GM12801 (cell line): ENCODE data around the gene PLCB2.

ENCODE experiments used
- TF ChIP-seq, protein P1 (sequence below): IDR thresholded peaks from one replicate; pipeline ENCODE4 v1.5.1; 2011; ENCODE audit warnings: control low read depth; ENCODE audit not compliant: insufficient read length; ENCODE audit errors: extremely low read depth

The PLCB2 gene

DNA sequence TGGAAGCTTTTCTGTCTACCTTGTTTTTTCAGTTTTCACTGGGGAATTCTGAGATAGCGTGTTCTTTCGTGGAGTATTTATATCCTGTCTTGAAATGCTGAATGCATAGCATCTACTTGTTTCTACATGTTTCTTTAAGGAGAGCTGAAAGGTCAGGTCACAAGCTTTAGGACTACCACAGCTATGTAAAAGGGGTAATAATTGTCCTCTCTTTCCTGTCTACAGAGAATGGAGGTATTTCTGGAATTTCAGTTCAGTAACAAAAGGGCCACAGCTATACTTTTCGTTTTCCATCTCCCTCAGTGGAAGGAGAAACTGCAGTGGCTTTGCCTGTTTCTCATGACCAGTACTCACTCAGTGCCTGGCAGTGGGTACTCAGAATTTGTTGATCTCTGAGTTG is 20.4 kb upstream of the PLCB2 start:
- TF ChIP-seq, protein P1, sequence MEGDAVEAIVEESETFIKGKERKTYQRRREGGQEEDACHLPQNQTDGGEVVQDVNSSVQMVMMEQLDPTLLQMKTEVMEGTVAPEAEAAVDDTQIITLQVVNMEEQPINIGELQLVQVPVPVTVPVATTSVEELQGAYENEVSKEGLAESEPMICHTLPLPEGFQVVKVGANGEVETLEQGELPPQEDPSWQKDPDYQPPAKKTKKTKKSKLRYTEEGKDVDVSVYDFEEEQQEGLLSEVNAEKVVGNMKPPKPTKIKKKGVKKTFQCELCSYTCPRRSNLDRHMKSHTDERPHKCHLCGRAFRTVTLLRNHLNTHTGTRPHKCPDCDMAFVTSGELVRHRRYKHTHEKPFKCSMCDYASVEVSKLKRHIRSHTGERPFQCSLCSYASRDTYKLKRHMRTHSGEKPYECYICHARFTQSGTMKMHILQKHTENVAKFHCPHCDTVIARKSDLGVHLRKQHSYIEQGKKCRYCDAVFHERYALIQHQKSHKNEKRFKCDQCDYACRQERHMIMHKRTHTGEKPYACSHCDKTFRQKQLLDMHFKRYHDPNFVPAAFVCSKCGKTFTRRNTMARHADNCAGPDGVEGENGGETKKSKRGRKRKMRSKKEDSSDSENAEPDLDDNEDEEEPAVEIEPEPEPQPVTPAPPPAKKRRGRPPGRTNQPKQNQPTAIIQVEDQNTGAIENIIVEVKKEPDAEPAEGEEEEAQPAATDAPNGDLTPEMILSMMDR = no peak

DNA sequence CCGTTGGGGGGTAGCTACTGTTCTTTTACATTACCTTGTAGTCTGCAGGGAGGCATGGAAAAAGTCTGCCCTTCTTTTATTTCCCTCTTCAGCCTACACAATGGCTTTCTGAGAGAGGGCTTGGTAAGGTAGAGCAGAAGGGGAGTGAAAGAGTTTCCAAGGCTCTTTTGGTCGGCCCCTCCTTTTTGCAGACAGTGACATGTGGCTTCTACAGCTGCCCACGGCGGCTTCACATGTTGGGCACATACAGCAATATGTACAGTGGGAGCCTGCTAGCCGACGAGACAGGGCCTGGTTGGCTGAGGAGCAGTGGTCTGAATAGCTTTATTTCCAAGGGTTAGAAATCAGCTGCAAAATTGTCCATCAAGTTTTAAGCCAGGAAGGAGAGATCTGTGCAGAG is 19.7 kb upstream of the PLCB2 start:
- TF ChIP-seq, protein P1 = no peak

DNA sequence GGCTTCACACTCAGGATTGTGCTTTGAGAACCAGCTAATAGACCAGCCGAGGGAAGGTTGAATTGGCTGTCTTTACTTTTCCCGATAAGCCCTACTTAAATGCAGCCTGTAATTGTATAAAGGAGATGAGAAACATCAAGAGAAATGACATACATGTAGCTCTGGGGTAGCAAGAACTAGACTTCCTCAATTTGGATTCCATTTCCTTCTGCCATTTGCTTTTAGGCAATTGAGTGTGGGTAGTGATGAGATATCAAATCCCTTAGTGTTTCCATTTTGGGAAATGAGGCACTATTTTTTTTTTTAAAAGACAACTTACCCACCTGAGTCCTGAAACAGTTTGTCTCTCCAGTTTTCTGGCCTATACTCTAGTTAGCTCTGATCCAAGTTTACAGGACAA is 18.0 kb upstream of the PLCB2 start:
- TF ChIP-seq, protein P1 = no peak

DNA sequence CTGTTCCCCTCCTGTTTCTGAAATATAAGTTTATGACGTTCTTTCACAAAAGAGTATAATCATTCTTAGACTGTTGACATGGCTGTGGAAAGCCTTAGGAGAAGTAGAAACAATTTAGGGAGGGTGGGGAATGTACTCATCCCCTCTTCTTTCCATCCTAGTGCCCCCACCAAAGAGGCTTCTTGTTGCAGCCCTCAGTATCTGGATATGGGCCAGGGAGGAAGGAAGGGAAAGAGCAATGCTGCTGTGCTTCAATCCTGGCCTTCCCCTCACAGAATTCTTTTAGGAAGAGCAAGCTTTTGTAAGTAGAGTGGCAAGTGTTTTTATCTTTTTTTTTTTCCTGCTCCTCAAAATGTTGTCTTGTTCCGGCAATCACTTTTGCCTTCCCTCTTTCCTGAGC is 17.5 kb upstream of the PLCB2 start:
- TF ChIP-seq, protein P1 = no peak

DNA sequence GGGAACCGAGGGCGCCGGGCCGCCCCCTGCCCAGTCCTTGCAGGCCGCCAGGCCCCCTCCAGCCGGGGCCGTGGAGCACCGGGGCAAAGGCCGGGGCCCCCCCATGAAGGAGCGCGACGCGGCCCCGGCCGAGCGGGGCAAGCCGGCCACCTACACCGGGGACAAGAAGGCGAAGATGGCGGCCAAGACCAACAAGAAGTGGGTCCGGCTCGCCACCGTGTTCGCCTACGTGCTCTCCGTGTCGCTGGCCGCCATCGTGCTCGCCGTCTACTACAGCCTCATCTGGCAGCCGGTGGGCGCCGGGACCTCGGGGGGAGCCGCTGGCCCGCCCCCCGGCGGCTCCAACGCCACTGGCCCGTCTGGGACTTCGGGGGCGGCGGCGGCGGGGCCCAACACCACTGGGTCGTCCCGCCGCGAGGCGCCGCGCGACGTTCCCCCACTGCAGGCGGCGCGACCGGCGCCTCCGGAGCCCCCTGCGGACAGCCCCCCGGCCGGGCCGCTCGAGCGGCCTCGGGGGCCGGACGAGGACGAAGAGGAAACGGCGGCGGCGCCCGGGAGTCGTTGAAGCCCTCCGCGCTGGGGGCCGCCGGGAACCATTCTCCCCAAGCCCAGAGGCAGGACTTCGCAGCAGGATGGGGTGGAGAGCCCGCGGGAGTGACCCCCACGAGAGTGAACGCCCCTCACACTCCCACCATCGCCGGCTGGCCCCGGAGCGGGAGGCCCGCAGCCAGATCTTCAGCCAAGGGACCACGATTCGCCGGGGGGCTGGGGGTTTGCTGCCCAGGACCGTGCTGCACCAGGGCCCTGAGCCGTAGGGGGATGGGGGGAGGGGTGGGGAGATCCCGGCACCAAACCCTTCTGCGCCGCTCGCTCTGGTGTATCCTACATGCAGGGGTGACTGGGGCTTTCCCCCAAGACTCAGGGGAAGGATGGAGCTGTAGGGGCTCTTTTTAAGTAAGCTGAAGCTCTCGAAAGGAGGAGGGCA is 16.5 kb upstream of the PLCB2 start:
- TF ChIP-seq, protein P1 = no peak

DNA sequence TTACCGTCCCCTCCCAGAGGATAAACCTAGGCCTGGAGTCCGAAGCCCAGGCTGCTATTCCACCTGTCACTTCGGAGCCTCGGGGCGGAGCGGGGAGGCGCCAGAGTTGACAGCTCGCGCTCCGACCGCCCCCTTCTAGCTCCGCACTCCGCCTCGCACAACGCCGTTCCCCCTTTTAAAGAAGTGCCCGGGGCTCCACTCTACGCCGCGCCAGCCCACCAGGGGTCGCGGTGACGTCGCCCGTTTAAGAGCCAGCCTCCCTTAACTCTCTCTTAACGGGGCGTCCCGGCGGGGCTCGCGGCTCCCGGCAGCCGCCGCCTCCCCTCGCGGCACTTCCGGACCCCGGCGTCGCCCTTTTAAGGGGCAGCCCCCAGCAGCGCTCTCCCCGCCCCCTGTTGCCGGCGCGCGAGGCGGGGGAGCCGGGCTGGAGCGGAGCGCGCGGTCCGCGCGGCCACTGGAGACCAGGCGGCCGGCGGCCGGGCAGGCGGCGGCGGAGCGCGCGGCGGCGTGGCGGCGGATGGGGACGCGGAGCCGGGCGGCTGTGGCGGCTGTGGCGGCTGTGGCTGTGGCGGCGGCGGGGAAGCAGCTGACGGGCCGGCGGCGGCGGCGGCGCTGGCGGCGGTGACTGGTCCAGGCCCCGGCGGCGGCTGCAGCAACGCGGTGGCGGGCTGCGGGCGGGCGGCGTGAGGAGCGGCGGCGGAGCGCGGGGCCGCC is 15.7 kb upstream of the PLCB2 start, which contains the start of gene INAFM2:
TSS of gene INAFM2 (plus strand) at position 454 of the 714 bp plus-strand sequence. CDS start 364 bp downstream, outside the sequence.
- TF ChIP-seq, protein P1 = no peak

DNA sequence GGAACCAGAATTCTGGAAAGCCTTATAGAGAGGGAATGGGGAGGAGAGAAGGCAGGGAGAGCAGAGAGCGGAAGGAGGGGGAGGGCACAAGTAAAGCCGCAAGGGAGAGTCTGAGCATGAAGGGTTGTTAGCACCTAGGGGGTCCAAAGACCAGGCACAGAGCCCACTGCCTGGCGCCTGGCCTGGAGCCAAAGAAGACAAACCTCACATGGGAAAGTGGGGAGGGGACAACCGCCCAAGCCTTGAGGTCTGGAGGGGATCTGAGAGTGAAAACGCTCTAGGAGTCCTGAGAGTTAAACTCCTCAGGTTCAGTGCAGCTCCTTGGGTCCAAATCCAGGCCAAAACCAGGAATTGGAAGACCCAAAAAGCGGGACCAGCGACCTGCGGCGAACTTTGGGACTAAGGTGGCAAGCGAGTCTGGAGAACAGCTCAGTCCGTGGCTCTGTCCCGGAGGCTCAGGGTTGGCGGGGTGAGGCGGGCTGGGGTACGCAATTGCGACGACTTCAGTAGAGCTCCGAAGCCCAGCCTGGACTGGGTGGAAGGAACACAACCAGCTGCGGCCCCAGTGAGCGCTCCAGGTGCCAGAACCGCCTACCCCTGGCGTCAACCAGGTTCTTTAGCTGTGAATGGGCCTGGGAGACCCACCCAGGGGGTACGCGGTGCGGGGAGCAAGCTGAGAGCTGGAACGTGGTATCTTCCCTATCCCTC is 14.9 kb upstream of the PLCB2 start:
- TF ChIP-seq, protein P1 = no peak
